Measurements from ENCODE around the gene GTPBP6. TPM values are rescaled to one million over a fixed set of nuclear protein-coding genes. Genes with fewer than 3 reads are reported as not detected.

Gene GTPBP6
- total and polyA plus RNA-seq, 7 donors = 48.1 to 63.4 (median 50.0) TPM

- no peak overlapping the region for H3K4me3 ChIP-seq
- no peak for ATAC-seq
- intact Hi-C loops (cut with DNase I) = no loop called here
- H3K9me3 ChIP-seq = no peaks in the 10 kb centered on the region
- whole genome bisulfite sequencing, 3 donors = 98% methylated on average over 29 of the region's 29 CpGs
- no peak overlapping the region for H3K27ac ChIP-seq
- no peak for DNase-seq
- no peaks in the 10 kb centered on the region for H3K27me3 ChIP-seq (ENCODE audit: insufficient read depth in 3 of 3, low read length in 2 of 3)
- peaks cover 0 to 63% of the 10 kb centered on the region in 2 donors for H3K36me3 ChIP-seq (ENCODE audit: insufficient read depth in 1 of 2, low read depth in 1 of 2)
- no peaks in the 10 kb centered on the region for H3K4me1 ChIP-seq
- TF ChIP-seq CTCF (IDR thresholded peaks at IDR 0.05) = no peak
Observed at GRCh38 chrX:291411-291901, 27.1 kb downstream of the GTPBP6 start.

- DNase-seq = no peak
- intact Hi-C loops (cut with DNase I) = no loop called here
- Histone ChIP-seq H3K36me3 (ENCODE audit: insufficient read depth in 1 of 2, low read depth in 1 of 2) (peaks cover 0 to 60% of the 10 kb centered on the region in 2 donors), H3K27me3 (ENCODE audit: insufficient read depth in 3 of 3, low read length in 2 of 3) (no peaks in the 10 kb centered on the region), H3K4me1 (no peaks in the 10 kb centered on the region), H3K4me3 (no peak overlapping the region), H3K27ac (no peak overlapping the region), H3K9me3 (no peaks in the 10 kb centered on the region)
- WGBS, 3 donors = 92 to 96% (median 95%) methylated on average over 35 to 42 of the region's 42 CpGs
- TF ChIP-seq CTCF (IDR thresholded peaks at IDR 0.05) = no peak
- ATAC-seq = no peak
Observed at GRCh38 chrX:290476-291166, 28.0 kb downstream of the GTPBP6 start.

GRCh38 chrX:288561-288991 lies 30.0 kb downstream of the GTPBP6 start:
- intact Hi-C loops (cut with DNase I) = no loop called here
- H3K36me3 ChIP-seq (ENCODE audit: insufficient read depth in 1 of 2, low read depth in 1 of 2) = peaks cover 0 to 58% of the 10 kb centered on the region in 2 donors
- ATAC-seq (no peak), DNase-seq (no peak)
- H3K27me3 ChIP-seq (ENCODE audit: insufficient read depth in 3 of 3, low read length in 2 of 3) = no peaks in the 10 kb centered on the region
- H3K27ac ChIP-seq = no peak overlapping the region
- H3K9me3 ChIP-seq = no peaks in the 10 kb centered on the region
- WGBS, 3 donors = 96 to 97% (median 96%) methylated on average over 25 of the region's 25 CpGs
- H3K4me3 ChIP-seq = no peak overlapping the region
- TF ChIP-seq CTCF (IDR thresholded peaks at IDR 0.05) = no peak
- H3K4me1 ChIP-seq = no peaks in the 10 kb centered on the region

GRCh38 chrX:287670-288069 lies 30.9 kb downstream of the GTPBP6 start:
- no peak for ATAC-seq
- no peaks in the 10 kb centered on the region for H3K9me3 ChIP-seq
- no peak for DNase-seq
- H3K4me1 ChIP-seq = no peaks in the 10 kb centered on the region
- no peak overlapping the region for H3K4me3 ChIP-seq
- H3K36me3 ChIP-seq (ENCODE audit: insufficient read depth in 1 of 2, low read depth in 1 of 2) = peaks cover 0 to 49% of the 10 kb centered on the region in 2 donors
- intact Hi-C loops (cut with DNase I) = no loop called here
- TF ChIP-seq CTCF (IDR thresholded peaks at IDR 0.05) = no peak
- H3K27me3 ChIP-seq (ENCODE audit: insufficient read depth in 3 of 3, low read length in 2 of 3) = no peaks in the 10 kb centered on the region
- no peak overlapping the region for H3K27ac ChIP-seq
- 90 to 93% (median 92%) methylated on average over 7 of the region's 7 CpGs for WGBS, 3 donors

All from psoas muscle (tissue), 8 donors.